ENCODE data around the gene DDR2.
"Not testable (repeated sequence)": the region's sequence is repeated elsewhere in the genome, so short reads cannot be mapped to it uniquely, and the experiment has no call there.

DDR2 gene

GRCh38 chr1:162772571-162773154 is 140.4 kb downstream of the DDR2 start:
- DNase-seq (ENCODE audit: low read depth in 2 of 2): no peak

- no peak for DNase-seq (ENCODE audit: low read depth in 2 of 2)
These were observed 141.7 kb downstream of the DDR2 start for GRCh38 chr1:162774007-162774406.

- no peak for DNase-seq (ENCODE audit: low read depth in 2 of 2)
These were observed 146.8 kb downstream of the DDR2 start for GRCh38 chr1:162779043-162779442.

- DNase-seq (ENCODE audit: low read depth in 2 of 2): no peak
These were observed 150.4 kb downstream of the DDR2 start for GRCh38 chr1:162782671-162783070.

- DNase-seq (ENCODE audit: low read depth in 2 of 2): not testable (repeated sequence)
These were observed 152.7 kb downstream of the DDR2 start for GRCh38 chr1:162784926-162785325.

GRCh38 chr1:162788783-162789182 is 156.5 kb downstream of the DDR2 start:
- DNase-seq (ENCODE audit: low read depth in 2 of 2): not testable (repeated sequence)

- peak; percentile 59 to 62 for DNase-seq (ENCODE audit: low read depth in 2 of 2)
These were observed 158.2 kb downstream of the DDR2 start, which contains the start of gene HSD17B7 for GRCh38 chr1:162790303-162790984. HSD17B7 (plus strand) TSS chr1:162790702; CDS start chr1:162790801, 99 bp downstream.

- DNase-seq (ENCODE audit: low read depth in 2 of 2): not testable (repeated sequence)
These were observed 158.7 kb downstream of the DDR2 start for GRCh38 chr1:162790985-162791357.

- DNase-seq (ENCODE audit: low read depth in 2 of 2): not testable (repeated sequence)
These were observed 162.0 kb downstream of the DDR2 start for GRCh38 chr1:162794284-162794683.

- not testable (repeated sequence) for DNase-seq (ENCODE audit: low read depth in 2 of 2)
These were observed 164.5 kb downstream of the DDR2 start for GRCh38 chr1:162796617-162797279.

- not testable (repeated sequence) for DNase-seq (ENCODE audit: low read depth in 2 of 2)
These were observed 167.9 kb downstream of the DDR2 start for GRCh38 chr1:162799995-162800830.

GRCh38 chr1:162807503-162807902 is 175.2 kb downstream of the DDR2 start:
- DNase-seq (ENCODE audit: low read depth in 2 of 2): not testable (repeated sequence)

GRCh38 chr1:162812357-162812756 is 180.1 kb downstream of the DDR2 start:
- not testable (repeated sequence) for DNase-seq (ENCODE audit: low read depth in 2 of 2)

- DNase-seq (ENCODE audit: low read depth in 2 of 2): not testable (repeated sequence)
These were observed 185.9 kb downstream of the DDR2 start for GRCh38 chr1:162818136-162818535.

GRCh38 chr1:162818666-162819065 is 186.4 kb downstream of the DDR2 start:
- not testable (repeated sequence) for DNase-seq (ENCODE audit: low read depth in 2 of 2)

- DNase-seq (ENCODE audit: low read depth in 2 of 2): no peak
These were observed 190.3 kb downstream of the DDR2 start for GRCh38 chr1:162822391-162823200.

- no peak for DNase-seq (ENCODE audit: low read depth in 2 of 2)
These were observed 191.0 kb downstream of the DDR2 start for GRCh38 chr1:162823231-162823630.

- DNase-seq (ENCODE audit: low read depth in 2 of 2): no peak
These were observed 191.7 kb downstream of the DDR2 start for GRCh38 chr1:162823771-162824525.

GRCh38 chr1:162829268-162829667 is 197.0 kb downstream of the DDR2 start:
- DNase-seq (ENCODE audit: low read depth in 2 of 2): no peak

- no peak for DNase-seq (ENCODE audit: low read depth in 2 of 2)
These were observed 200.2 kb downstream of the DDR2 start for GRCh38 chr1:162832470-162832869.
